ENCODE data around the gene HNRNPM.

HNRNPM gene

GRCh38 chr19:8490873-8491272 is 46.1 kb downstream of the HNRNPM start:
- H3K27me3 ChIP-seq (ENCODE audit: control insufficient read depth in 3 of 3, insufficient read depth in 3 of 3, low read depth in 1 of 3, low read length in 3 of 3), result no peaks in the 10 kb centered on the region
- no peak overlapping the region for H2BK120ac ChIP-seq (ENCODE audit: low read depth, low read length)
- peak overlapping the region; percentile 95 for H3K23ac ChIP-seq (ENCODE audit: low read depth, low read length, poor library complexity)
- no peak overlapping the region for H3K27ac ChIP-seq (replicated peaks; ENCODE audit: low read length)
- peak overlapping the region; percentile 99 for H2BK5ac ChIP-seq (ENCODE audit: low read length)
- peak overlapping the region; percentile 13 for H2BK15ac ChIP-seq (ENCODE audit: low read length)
- peaks cover 22 to 48% of the 10 kb centered on the region in 2 donors for H3K36me3 ChIP-seq (replicated peaks in 1 of 2; ENCODE audit: control insufficient read depth in 2 of 2, insufficient read depth in 2 of 2, low read length in 2 of 2)
- H3K4me3 ChIP-seq (ENCODE audit: low read length in 2 of 2), result no peak overlapping the region
- H3K4me1 ChIP-seq (ENCODE audit: control insufficient read depth in 2 of 2, insufficient read depth in 1 of 2, low read depth in 1 of 2, low read length in 2 of 2), result peaks cover 31 to 42% of the 10 kb centered on the region in 2 donors
- H3K9ac ChIP-seq (ENCODE audit: low read depth, low read length, poor library complexity), result no peak overlapping the region
- no peak overlapping the region for H3K14ac ChIP-seq (ENCODE audit: low read length)
- H2BK12ac ChIP-seq (ENCODE audit: low read length), result no peak overlapping the region
- no peak overlapping the region for H4K91ac ChIP-seq (ENCODE audit: low read depth, low read length, poor library complexity)
- no peak for DNase-seq (ENCODE audit: low spot score)
- H3K9me3 ChIP-seq (replicated peaks in 1 of 2; ENCODE audit: control insufficient read depth in 2 of 2, insufficient read depth in 1 of 2, low read depth in 1 of 2, low read length in 2 of 2), result no peaks in the 10 kb centered on the region
- WGBS, 2 donors (ENCODE audit: extremely low coverage in 2 of 2, insufficient read length in 2 of 2, insufficient replicate concordance in 1 of 2), result no CpG with 5 or more reads among the region's 12 CpGs
- H2AK5ac ChIP-seq (ENCODE audit: low read depth, low read length), result peak overlapping the region; percentile 88
- no peak overlapping the region for H3K4me2 ChIP-seq (ENCODE audit: insufficient read depth, low read length, poor library complexity, severe bottlenecking)
- no peak overlapping the region for H2AFZ ChIP-seq (ENCODE audit: low read length)
- no peak overlapping the region for H4K8ac ChIP-seq (ENCODE audit: low read depth, low read length)
- peaks cover 12% of the 10 kb centered on the region for H3K79me1 ChIP-seq (ENCODE audit: low read depth, low read length)
- no peak overlapping the region for H3K4ac ChIP-seq (ENCODE audit: low read length)
- no peak overlapping the region for H3K18ac ChIP-seq (ENCODE audit: low read length)

- no peak overlapping the region for H2BK15ac ChIP-seq (ENCODE audit: low read length)
- H2BK12ac ChIP-seq (ENCODE audit: low read length), result no peak overlapping the region
- no peak overlapping the region for H3K9ac ChIP-seq (ENCODE audit: low read depth, low read length, poor library complexity)
- no peaks in the 10 kb centered on the region for H3K9me3 ChIP-seq (replicated peaks in 1 of 2; ENCODE audit: control insufficient read depth in 2 of 2, insufficient read depth in 1 of 2, low read depth in 1 of 2, low read length in 2 of 2)
- H3K27me3 ChIP-seq (ENCODE audit: control insufficient read depth in 3 of 3, insufficient read depth in 3 of 3, low read depth in 1 of 3, low read length in 3 of 3), result no peaks in the 10 kb centered on the region
- peaks cover 9% of the 10 kb centered on the region for H3K79me1 ChIP-seq (ENCODE audit: low read depth, low read length)
- H4K91ac ChIP-seq (ENCODE audit: low read depth, low read length, poor library complexity), result no peak overlapping the region
- peaks cover 15 to 41% of the 10 kb centered on the region in 2 donors for H3K36me3 ChIP-seq (replicated peaks in 1 of 2; ENCODE audit: control insufficient read depth in 2 of 2, insufficient read depth in 2 of 2, low read length in 2 of 2)
- no peak overlapping the region for H3K4me3 ChIP-seq (ENCODE audit: low read length in 2 of 2)
- H2BK5ac ChIP-seq (ENCODE audit: low read length), result no peak overlapping the region
- no peak overlapping the region for H3K14ac ChIP-seq (ENCODE audit: low read length)
- no peak overlapping the region for H3K23ac ChIP-seq (ENCODE audit: low read depth, low read length, poor library complexity)
- no CpG with 5 or more reads among the region's 6 CpGs for WGBS, 2 donors (ENCODE audit: extremely low coverage in 2 of 2, insufficient read length in 2 of 2, insufficient replicate concordance in 1 of 2)
- DNase-seq (ENCODE audit: low spot score), result no peak
- H2AK5ac ChIP-seq (ENCODE audit: low read depth, low read length), result peak overlapping the region; percentile 12
- no peak overlapping the region for H2AFZ ChIP-seq (ENCODE audit: low read length)
- H3K27ac ChIP-seq (replicated peaks; ENCODE audit: low read length), result no peak overlapping the region
- no peak overlapping the region for H3K4ac ChIP-seq (ENCODE audit: low read length)
- H3K4me2 ChIP-seq (ENCODE audit: insufficient read depth, low read length, poor library complexity, severe bottlenecking), result no peak overlapping the region
- H3K4me1 ChIP-seq (ENCODE audit: control insufficient read depth in 2 of 2, insufficient read depth in 1 of 2, low read depth in 1 of 2, low read length in 2 of 2), result peaks cover 29 to 37% of the 10 kb centered on the region in 2 donors
- H4K8ac ChIP-seq (ENCODE audit: low read depth, low read length), result no peak overlapping the region
- no peak overlapping the region for H3K18ac ChIP-seq (ENCODE audit: low read length)
- no peak overlapping the region for H2BK120ac ChIP-seq (ENCODE audit: low read depth, low read length)
These were observed 46.8 kb downstream of the HNRNPM start for GRCh38 chr19:8491574-8491973.

- H3K9ac ChIP-seq (ENCODE audit: low read depth, low read length, poor library complexity), result no peak overlapping the region
- no CpG with 5 or more reads among the region's 7 CpGs for WGBS, 2 donors (ENCODE audit: extremely low coverage in 2 of 2, insufficient read length in 2 of 2, insufficient replicate concordance in 1 of 2)
- H4K8ac ChIP-seq (ENCODE audit: low read depth, low read length), result no peak overlapping the region
- H3K23ac ChIP-seq (ENCODE audit: low read depth, low read length, poor library complexity), result no peak overlapping the region
- peak overlapping the region; percentile 94 for H2AK5ac ChIP-seq (ENCODE audit: low read depth, low read length)
- no peak overlapping the region for H2BK15ac ChIP-seq (ENCODE audit: low read length)
- peak overlapping the region; percentile 46 for H2AFZ ChIP-seq (ENCODE audit: low read length)
- H3K4me2 ChIP-seq (ENCODE audit: insufficient read depth, low read length, poor library complexity, severe bottlenecking), result no peak overlapping the region
- no peak for DNase-seq (ENCODE audit: low spot score)
- H2BK5ac ChIP-seq (ENCODE audit: low read length), result peak overlapping the region; percentile 87
- peaks cover 9% of the 10 kb centered on the region for H3K79me1 ChIP-seq (ENCODE audit: low read depth, low read length)
- H3K4me1 ChIP-seq (ENCODE audit: control insufficient read depth in 2 of 2, insufficient read depth in 1 of 2, low read depth in 1 of 2, low read length in 2 of 2), result peaks cover 9 to 20% of the 10 kb centered on the region in 2 donors
- H3K4ac ChIP-seq (ENCODE audit: low read length), result no peak overlapping the region
- peak overlapping the region; percentile 58 for H2BK12ac ChIP-seq (ENCODE audit: low read length)
- no peak overlapping the region for H4K91ac ChIP-seq (ENCODE audit: low read depth, low read length, poor library complexity)
- H3K9me3 ChIP-seq (replicated peaks in 1 of 2; ENCODE audit: control insufficient read depth in 2 of 2, insufficient read depth in 1 of 2, low read depth in 1 of 2, low read length in 2 of 2), result no peaks in the 10 kb centered on the region
- peak overlapping the region; percentile 91 for H3K18ac ChIP-seq (ENCODE audit: low read length)
- peak overlapping the region; percentile 56 for H3K14ac ChIP-seq (ENCODE audit: low read length)
- H3K4me3 ChIP-seq (ENCODE audit: low read length in 2 of 2), result no peak overlapping the region
- no peak overlapping the region for H2BK120ac ChIP-seq (ENCODE audit: low read depth, low read length)
- peaks cover 6 to 16% of the 10 kb centered on the region in 2 donors for H3K36me3 ChIP-seq (replicated peaks in 1 of 2; ENCODE audit: control insufficient read depth in 2 of 2, insufficient read depth in 2 of 2, low read length in 2 of 2)
- peak overlapping the region; percentile 17 for H3K27ac ChIP-seq (replicated peaks; ENCODE audit: low read length)
- H3K27me3 ChIP-seq (ENCODE audit: control insufficient read depth in 3 of 3, insufficient read depth in 3 of 3, low read depth in 1 of 3, low read length in 3 of 3), result no peaks in the 10 kb centered on the region
These were observed 49.4 kb downstream of the HNRNPM start for GRCh38 chr19:8494158-8494557.

- no peaks in the 10 kb centered on the region for H3K36me3 ChIP-seq (replicated peaks in 1 of 2; ENCODE audit: control insufficient read depth in 2 of 2, insufficient read depth in 2 of 2, low read length in 2 of 2)
- peak overlapping the region; percentile 93 for H4K91ac ChIP-seq (ENCODE audit: low read depth, low read length, poor library complexity)
- H2BK5ac ChIP-seq (ENCODE audit: low read length), result peak overlapping the region; percentile 97
- no peak for DNase-seq (ENCODE audit: low spot score)
- H3K23ac ChIP-seq (ENCODE audit: low read depth, low read length, poor library complexity), result no peak overlapping the region
- peak overlapping the region; percentile 66 for H3K4ac ChIP-seq (ENCODE audit: low read length)
- no peak overlapping the region for H3K4me2 ChIP-seq (ENCODE audit: insufficient read depth, low read length, poor library complexity, severe bottlenecking)
- peak overlapping the region; percentile 98 for H2AK5ac ChIP-seq (ENCODE audit: low read depth, low read length)
- H3K9ac ChIP-seq (ENCODE audit: low read depth, low read length, poor library complexity), result no peak overlapping the region
- H3K4me3 ChIP-seq (ENCODE audit: low read length in 2 of 2), result no peak overlapping the region
- H3K9me3 ChIP-seq (replicated peaks in 1 of 2; ENCODE audit: control insufficient read depth in 2 of 2, insufficient read depth in 1 of 2, low read depth in 1 of 2, low read length in 2 of 2), result no peaks in the 10 kb centered on the region
- no peak overlapping the region for H4K8ac ChIP-seq (ENCODE audit: low read depth, low read length)
- no peak overlapping the region for H2BK12ac ChIP-seq (ENCODE audit: low read length)
- peak overlapping the region; percentile 4 for H3K18ac ChIP-seq (ENCODE audit: low read length)
- peak overlapping the region; percentile 97 for H2BK120ac ChIP-seq (ENCODE audit: low read depth, low read length)
- no peaks in the 10 kb centered on the region for H3K79me1 ChIP-seq (ENCODE audit: low read depth, low read length)
- peaks cover 20% of the 10 kb centered on the region in 2 donors for H3K4me1 ChIP-seq (ENCODE audit: control insufficient read depth in 2 of 2, insufficient read depth in 1 of 2, low read depth in 1 of 2, low read length in 2 of 2)
- no peaks in the 10 kb centered on the region for H3K27me3 ChIP-seq (ENCODE audit: control insufficient read depth in 3 of 3, insufficient read depth in 3 of 3, low read depth in 1 of 3, low read length in 3 of 3)
- H2AFZ ChIP-seq (ENCODE audit: low read length), result peak overlapping the region; percentile 6
- peak overlapping the region; percentile 71 for H3K14ac ChIP-seq (ENCODE audit: low read length)
- peak overlapping the region; percentile 8 for H2BK15ac ChIP-seq (ENCODE audit: low read length)
- WGBS, 2 donors (ENCODE audit: extremely low coverage in 2 of 2, insufficient read length in 2 of 2, insufficient replicate concordance in 1 of 2), result no CpG with 5 or more reads among the region's 22 CpGs
- H3K27ac ChIP-seq (replicated peaks; ENCODE audit: low read length), result no peak overlapping the region
These were observed 53.5 kb downstream of the HNRNPM start for GRCh38 chr19:8498295-8498694.

All from neuronal stem cell (in vitro differentiated cells).